Activated CD8-positive, alpha-beta memory T cell treated with anti-CD3 and anti-CD28 coated beads for 36 hours (primary cell): ENCODE results near the gene S100A7. TPM values are rescaled to one million over a fixed set of nuclear protein-coding genes. Genes with fewer than 3 reads are reported as not detected.

Experiments used
- CTCF ChIA-PET: fragments of 350-600 bp; sonication (Branson Sonifier 250); formaldehyde crosslinking; loops from one replicate; lab custom pipeline; 2021; ENCODE audit warnings: antibody characterized with exemption; lab: Charles Lee
- POLR2A ChIA-PET: fragments of 350-600 bp; sonication (Branson Sonifier 250); formaldehyde crosslinking; loops from one replicate; lab custom pipeline; 2021; ENCODE audit warnings: antibody characterized with exemption; lab: Charles Lee
- total RNA-seq, 2 experiments: library from RNA; stranded (reverse); gene quantifications; one replicate each; pipeline ENCODE4 v1.2.3, GENCODE V29; 2021

S100A7 gene
- total RNA-seq, result not detected

GRCh38 chr1:153460551-153460950 lies at the start of gene S100A7:
Gene S100A7 (minus strand): TSS chr1:153460651. CDS start chr1:153459013, 1,638 bp downstream.
- POLR2A ChIA-PET, result no interaction called here
- CTCF ChIA-PET, result interaction anchor here (0.5 kb wide), 1 partner anchor 27 kb away, joined by 3 read pairs; no protein-coding TSS in a partner anchor

- CTCF ChIA-PET, result interaction anchor here (0.7 to 6.2 kb wide), 10 partner anchors 11 to 168 kb away, joined by 3 to 48 read pairs (median 5); partner anchors contain the start of genes NPR1, S100A1, S100A13 and S100A6
- POLR2A ChIA-PET, result interaction anchor here (1.7 kb wide), 1 partner anchor 62 kb away, joined by 4 read pairs; no protein-coding TSS in a partner anchor
These were observed 49.4 kb upstream of the S100A7 start for GRCh38 chr1:153509729-153510354.

DNA sequence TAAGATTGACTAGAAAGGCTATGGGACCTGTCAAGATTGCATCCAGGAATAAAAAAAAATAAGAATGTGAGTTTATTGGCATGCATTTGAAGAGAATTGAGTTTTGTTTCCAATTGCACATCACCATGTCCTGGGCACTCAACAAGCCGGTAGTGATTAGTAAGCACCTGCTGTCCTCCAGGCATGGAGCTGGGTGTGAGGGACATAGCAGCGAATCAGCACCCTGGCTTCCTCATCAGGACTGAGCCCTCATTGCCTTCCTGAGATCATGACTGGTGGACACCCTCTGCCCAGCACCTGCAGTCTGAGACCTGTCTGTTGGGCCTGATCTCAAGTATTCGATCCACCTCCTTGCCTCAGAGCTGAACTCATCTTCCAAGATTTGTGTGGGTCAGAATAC lies 48.6 kb upstream of the S100A7 start:
- POLR2A ChIA-PET, result no interaction called here
- CTCF ChIA-PET, result interaction anchor here (0.7 to 6.2 kb wide), 5 partner anchors 13 to 60 kb away, joined by 3 to 48 read pairs (median 4); partner anchors contain the start of gene S100A6

DNA sequence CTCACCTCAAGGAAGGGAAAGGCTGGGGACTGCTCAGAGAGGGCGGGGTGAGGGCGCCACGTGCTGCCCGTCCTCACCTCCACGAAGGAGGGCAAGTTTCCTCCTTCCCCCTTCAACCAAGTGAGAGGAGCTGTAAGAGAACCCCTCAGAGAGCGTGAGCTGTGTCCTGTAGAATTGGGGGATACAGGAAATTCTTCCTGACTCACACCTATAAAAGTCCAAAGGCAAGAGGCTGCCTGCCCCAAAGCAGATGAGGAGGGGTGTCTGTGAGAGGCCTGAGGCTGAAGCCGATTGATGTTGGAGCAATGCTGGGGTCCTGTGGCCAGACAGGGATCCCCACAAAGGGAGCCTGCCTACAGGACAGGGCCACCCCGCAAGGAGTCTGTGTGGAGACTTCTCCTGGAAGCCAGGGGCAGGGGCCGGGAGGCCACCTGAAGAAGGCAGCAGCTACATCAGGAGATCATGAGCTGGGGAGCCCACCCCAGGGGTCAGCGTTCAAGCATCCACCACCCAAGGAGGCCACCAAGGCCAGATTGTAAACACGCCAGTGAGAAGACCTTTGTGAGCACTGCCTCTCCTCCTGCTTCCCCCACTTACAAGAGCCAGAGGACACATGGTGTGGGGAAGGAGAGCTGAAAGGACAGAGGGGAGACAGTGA lies 47.6 kb upstream of the S100A7 start:
- CTCF ChIA-PET, result interaction anchor here (0.8 to 4.2 kb wide), 6 partner anchors 13 to 134 kb away, joined by 3 to 48 read pairs (median 4); no protein-coding TSS in a partner anchor

GRCh38 chr1:153506831-153507413 lies 46.5 kb upstream of the S100A7 start:
- CTCF ChIA-PET, result interaction anchor here (1.0 kb wide), 1 partner anchor 62 kb away, joined by 3 read pairs; no protein-coding TSS in a partner anchor
- POLR2A ChIA-PET, result interaction anchor here (0.6 kb wide), 1 partner anchor 141 kb away, joined by 4 read pairs; no protein-coding TSS in a partner anchor

More for the DNA sequence above, 47.6 kb upstream of the S100A7 start:
- POLR2A ChIA-PET, result no interaction called here

- ChIA-PET POLR2A (interaction anchor here (0.6 kb wide), 1 partner anchor 141 kb away, joined by 4 read pairs; no protein-coding TSS in a partner anchor), CTCF (interaction anchor here (1.0 kb wide), 1 partner anchor 62 kb away, joined by 3 read pairs; no protein-coding TSS in a partner anchor)
These were observed 45.9 kb upstream of the S100A7 start for GRCh38 chr1:153506386-153506785.

- CTCF ChIA-PET, result no interaction called here
These were observed 45.1 kb upstream of the S100A7 start for GRCh38 chr1:153505576-153505975.

GRCh38 chr1:153503766-153504165 lies 43.3 kb upstream of the S100A7 start:
- CTCF ChIA-PET, result no interaction called here

More at GRCh38 chr1:153505576-153505975, 45.1 kb upstream of the S100A7 start:
- POLR2A ChIA-PET, result no interaction called here

DNA sequence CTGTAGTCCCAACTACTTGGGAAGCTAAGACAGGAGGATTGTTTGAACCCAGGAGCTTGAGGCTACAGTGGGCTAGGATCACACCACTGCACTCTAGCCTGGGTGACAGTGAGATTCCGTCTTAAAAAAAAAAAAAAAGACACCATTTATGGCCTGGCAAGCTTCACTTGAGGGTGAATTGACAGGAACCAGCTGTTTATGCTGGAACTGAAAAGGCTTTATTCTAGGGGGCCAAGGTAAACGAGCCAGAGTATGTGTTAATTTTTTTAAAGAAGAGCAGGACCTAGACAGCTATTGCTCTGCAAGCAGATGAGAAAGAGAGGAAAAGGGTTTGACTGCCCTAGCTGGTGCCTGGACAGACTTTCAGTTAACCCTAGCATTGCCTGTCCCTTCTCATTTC lies 38.3 kb upstream of the S100A7 start:
- ChIA-PET CTCF (interaction anchor here (0.8 kb wide), 1 partner anchor 12 kb away, joined by 3 read pairs; no protein-coding TSS in a partner anchor), POLR2A (no interaction called here)

More at GRCh38 chr1:153503766-153504165, 43.3 kb upstream of the S100A7 start:
- POLR2A ChIA-PET, result no interaction called here

DNA sequence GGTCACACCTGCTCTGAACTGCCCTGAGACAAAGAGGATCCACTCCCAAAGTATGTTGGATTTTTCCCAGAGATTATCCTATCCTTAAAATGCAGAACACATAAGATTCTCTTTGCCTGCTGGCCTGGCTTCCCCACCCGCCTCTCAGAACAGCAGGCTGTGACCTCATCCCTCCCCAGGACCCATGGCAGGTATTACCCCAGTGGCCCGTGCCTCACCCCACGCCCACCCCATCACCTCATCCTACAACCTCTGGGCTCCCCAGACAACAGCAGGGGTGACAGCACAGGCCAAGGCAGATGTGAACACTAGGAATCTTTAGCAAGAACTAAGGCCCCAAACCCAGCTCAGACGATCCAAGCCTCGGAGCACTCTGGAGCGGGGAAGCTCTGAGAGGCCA lies 35.1 kb upstream of the S100A7 start:
- ChIA-PET POLR2A (no interaction called here), CTCF (interaction anchor here (0.6 to 4.3 kb wide), 11 partner anchors 10 to 149 kb away, joined by 3 to 39 read pairs (median 5); partner anchors contain the start of genes PGLYRP4 and S100A9)

- CTCF ChIA-PET, result interaction anchor here (0.6 to 4.3 kb wide), 13 partner anchors 10 to 149 kb away, joined by 3 to 39 read pairs (median 5); partner anchors contain the start of genes PGLYRP4 and S100A9
- POLR2A ChIA-PET, result no interaction called here
These were observed 34.6 kb upstream of the S100A7 start for GRCh38 chr1:153494976-153495535.

GRCh38 chr1:153493343-153493960 lies 33.0 kb upstream of the S100A7 start:
- POLR2A ChIA-PET, result no interaction called here

GRCh38 chr1:153490272-153491051 lies 30.0 kb upstream of the S100A7 start:
- ChIA-PET CTCF (interaction anchor here (0.6 kb wide), 1 partner anchor 105 kb away, joined by 3 read pairs; no protein-coding TSS in a partner anchor), POLR2A (no interaction called here)

More at GRCh38 chr1:153493343-153493960, 33.0 kb upstream of the S100A7 start:
- CTCF ChIA-PET, result interaction anchor here (1.5 to 4.3 kb wide), 3 partner anchors 27 to 147 kb away, joined by 7 to 39 read pairs (median 9); no protein-coding TSS in a partner anchor

GRCh38 chr1:153488731-153489130 lies 28.3 kb upstream of the S100A7 start:
- CTCF ChIA-PET, result no interaction called here
- POLR2A ChIA-PET, result no interaction called here

DNA sequence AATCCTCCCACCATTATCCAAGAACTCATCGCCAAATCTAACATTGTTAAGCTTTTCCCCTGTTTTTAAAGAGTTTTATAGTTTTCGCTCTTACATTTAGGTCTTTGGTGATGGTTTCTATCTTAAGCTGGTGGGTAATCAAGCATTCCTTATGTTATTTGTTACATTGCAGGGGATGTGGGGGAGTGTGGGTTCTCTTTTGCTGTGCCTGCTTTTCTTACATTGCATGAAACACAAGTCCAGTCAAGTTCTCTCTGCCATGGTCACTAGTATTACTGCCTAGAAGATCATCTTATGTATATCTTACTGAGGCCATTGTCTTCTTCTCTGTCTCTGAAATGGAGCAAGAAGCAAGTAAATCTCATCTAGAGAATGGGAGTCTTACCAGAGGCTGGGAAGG lies 27.3 kb upstream of the S100A7 start:
- ChIA-PET CTCF (interaction anchor here (0.6 to 0.9 kb wide), 2 partner anchors 27 to 134 kb away, joined by 3 read pairs; partner anchors contain the start of gene S100A7), POLR2A (no interaction called here)

GRCh38 chr1:153485863-153486262 lies 25.4 kb upstream of the S100A7 start:
- CTCF ChIA-PET, result interaction anchor here (2.5 kb wide), 1 partner anchor 9 kb away, joined by 11 read pairs; no protein-coding TSS in a partner anchor
- POLR2A ChIA-PET, result no interaction called here

GRCh38 chr1:153483776-153484175 lies 23.3 kb upstream of the S100A7 start:
- CTCF ChIA-PET, result interaction anchor here (2.5 kb wide), 1 partner anchor 11 kb away, joined by 11 read pairs; no protein-coding TSS in a partner anchor

More at GRCh38 chr1:153483776-153484175, 23.3 kb upstream of the S100A7 start:
- POLR2A ChIA-PET, result no interaction called here
